Fibroblast of pulmonary artery (primary cell): ENCODE results near the gene EPHB3.
A peak's percentile ranks its signal among the peaks of the same experiment; 100 is the strongest.

Source experiments
- DNase-seq: peaks from one replicate; pipeline ENCODE4 v3.0.0-alpha.2; 2010; ENCODE audit warnings: low read depth
- H3K4me3 ChIP-seq: replicated peaks from 2 replicates; pipeline ENCODE4 v1.5.1; 2011; ENCODE audit warnings: low read depth, mild to moderate bottlenecking, control low read depth, low read length, moderate library complexity
- TF ChIP-seq, protein P1 (sequence below): IDR thresholded peaks from 2 replicates; pipeline ENCODE4 v1.5.1; 2011; ENCODE audit warnings: mild to moderate bottlenecking, control low read depth, low read length, inconsistent platforms; ENCODE audit errors: missing control alignments

Gene EPHB3

DNA sequence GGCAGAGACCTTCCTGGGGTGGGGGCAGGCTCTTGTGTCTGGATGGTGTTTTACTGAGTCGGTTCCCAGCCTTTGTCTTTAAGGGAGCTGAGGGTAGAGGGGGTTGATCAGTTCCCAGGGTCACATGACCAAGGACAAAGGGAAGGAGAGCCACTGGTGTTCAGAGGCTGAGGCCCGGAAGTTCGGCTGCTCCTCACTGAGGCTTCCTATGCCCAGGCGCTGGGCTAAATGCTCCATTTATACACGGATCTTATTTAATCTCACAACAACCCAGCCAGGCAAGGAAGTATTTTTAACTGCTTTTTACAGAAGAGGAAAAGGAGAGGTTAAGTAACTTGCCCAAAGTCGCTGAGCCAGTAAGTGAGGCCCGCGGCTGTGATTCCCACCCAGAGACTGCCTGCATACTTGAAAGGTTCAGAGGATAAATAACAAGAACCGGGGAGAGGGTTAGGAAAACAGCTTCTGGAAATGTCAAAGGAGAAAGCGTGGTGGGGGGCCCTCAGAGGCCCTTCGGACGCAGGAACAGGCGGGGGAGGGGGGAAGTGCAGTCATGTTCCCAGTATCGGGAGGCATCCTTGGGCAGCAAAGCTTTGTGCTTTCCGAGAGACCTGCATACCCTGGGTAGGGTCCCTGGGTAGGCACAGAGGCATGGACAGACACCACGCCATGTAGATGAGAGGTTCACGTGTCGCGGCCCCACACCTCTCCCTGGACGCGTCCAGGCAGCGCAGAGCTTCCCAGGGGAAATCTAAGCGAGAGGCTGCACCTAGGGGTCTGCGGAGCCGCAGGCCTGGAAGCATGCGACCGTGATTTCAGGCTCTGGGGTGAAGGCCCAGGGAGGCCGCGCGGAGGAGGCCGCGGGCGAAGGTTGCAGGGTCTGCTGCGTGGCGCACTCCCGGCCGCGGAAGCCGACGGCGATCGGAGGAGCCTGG, 21.3 kb downstream of the EPHB3 start:
- H3K4me3 ChIP-seq, result peak overlapping the region; percentile 22
- peak; percentile 28 for DNase-seq
- TF ChIP-seq, protein P1, sequence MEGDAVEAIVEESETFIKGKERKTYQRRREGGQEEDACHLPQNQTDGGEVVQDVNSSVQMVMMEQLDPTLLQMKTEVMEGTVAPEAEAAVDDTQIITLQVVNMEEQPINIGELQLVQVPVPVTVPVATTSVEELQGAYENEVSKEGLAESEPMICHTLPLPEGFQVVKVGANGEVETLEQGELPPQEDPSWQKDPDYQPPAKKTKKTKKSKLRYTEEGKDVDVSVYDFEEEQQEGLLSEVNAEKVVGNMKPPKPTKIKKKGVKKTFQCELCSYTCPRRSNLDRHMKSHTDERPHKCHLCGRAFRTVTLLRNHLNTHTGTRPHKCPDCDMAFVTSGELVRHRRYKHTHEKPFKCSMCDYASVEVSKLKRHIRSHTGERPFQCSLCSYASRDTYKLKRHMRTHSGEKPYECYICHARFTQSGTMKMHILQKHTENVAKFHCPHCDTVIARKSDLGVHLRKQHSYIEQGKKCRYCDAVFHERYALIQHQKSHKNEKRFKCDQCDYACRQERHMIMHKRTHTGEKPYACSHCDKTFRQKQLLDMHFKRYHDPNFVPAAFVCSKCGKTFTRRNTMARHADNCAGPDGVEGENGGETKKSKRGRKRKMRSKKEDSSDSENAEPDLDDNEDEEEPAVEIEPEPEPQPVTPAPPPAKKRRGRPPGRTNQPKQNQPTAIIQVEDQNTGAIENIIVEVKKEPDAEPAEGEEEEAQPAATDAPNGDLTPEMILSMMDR, result no peak

DNA sequence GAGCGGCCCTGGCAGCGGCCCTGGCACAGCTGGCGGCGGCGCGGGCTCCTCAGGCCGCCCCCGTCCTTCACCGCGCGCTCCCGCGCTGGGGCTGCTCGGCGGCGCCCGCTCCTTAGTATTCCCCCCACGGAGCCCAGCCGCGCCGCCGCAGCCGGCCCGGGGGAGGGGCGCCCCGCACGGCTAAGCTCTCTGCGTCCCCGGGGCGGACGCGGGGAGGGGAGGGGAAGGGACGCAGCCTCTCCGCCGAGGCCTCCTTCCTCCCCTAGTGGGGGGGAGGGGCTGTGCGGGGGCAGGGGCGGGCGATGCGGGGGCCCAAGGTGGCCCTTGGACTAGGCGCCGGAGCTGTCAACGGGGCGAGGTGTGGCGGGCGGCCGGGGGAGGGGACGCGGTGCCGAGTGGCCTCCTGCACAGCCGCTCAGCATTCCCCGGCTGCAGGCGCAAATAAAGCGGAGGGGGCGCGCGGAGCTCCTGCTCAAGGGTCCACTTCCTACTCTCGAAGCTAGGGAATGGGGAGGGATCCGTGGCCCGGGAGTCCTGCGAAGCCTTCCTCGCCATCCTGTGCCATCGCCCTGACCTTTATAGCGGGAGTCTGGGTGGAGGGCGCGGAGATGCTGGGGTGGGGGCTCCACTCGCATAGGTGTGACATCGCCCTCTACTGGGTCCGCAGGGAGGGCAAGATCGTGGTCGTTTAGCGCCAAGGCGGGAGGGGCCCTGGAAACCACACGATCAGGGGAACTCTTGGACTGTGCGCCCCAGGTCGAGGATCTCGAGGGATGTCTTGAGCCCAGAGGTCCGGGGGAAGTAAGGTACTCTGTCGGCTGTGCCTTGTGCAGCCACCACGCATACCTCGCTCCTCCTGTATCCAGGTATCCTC, 22.2 kb downstream of the EPHB3 start:
- peak overlapping the region; percentile 22 for H3K4me3 ChIP-seq
- no peak for DNase-seq
- TF ChIP-seq, protein P1, result no peak

DNA sequence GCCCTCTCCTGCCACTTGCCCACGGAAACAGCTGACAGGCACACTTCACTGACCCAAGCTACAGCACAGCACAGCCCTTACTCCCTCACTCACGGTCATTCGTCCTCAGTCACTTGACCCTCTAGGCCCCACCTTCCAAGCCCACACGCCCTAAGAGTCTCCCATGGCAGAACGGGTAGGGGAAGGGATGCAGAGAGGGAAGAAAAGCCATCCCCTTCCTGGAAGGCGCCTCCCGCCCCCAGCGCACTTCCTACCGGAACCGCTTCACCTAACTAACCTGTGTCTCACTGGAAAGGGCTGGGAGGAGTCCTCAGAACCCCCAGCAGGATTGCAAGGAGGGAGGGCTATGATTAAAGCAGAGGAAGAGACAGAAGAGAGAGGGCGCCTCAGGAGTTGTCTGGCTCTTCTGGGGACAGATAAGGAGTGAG, 22.9 kb downstream of the EPHB3 start:
- no peak overlapping the region for H3K4me3 ChIP-seq
- TF ChIP-seq, protein P1, result no peak

DNA sequence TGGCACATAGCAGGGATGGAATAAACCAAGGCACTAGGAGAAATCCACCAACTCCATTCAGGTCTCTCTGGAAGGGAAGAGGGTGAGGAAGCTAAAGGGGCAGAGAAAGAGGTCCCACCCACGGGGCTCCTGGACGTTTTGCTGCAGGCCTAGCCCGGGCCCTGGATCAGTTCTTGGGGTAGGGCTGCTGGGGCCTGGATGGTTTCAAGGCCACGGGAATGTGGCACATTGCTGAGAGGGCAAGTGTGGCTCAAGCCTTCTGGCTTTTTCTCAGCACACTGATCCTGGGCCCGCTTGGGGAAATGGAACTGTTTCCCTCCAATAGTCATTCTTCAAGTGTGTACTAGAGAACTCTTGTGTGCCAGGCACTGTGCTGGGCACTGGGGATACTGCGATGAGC, 24.0 kb downstream of the EPHB3 start:
- TF ChIP-seq, protein P1, result no peak
- H3K4me3 ChIP-seq, result no peak overlapping the region
- DNase-seq, result no peak

More for the DNA sequence above, 22.9 kb downstream of the EPHB3 start:
- DNase-seq, result no peak

DNA sequence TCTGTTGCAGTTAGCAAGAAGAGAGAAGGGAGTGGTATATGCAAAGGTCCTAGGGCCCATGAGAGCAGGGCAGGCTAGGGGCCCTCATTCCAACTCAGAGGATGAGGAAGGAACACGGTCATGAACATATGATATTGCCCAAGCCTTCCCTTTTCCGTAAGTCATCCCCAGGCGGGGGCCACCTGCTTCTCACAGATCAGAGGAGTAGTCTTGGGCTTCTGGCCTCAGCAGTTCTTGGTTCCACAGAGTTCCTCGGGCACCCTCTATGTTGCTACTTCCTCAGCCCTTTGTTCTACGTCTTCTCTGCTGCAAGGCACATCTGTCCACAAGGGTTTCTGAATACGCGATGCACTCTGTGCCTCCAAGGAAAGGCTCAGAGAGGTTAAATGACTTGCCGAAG, 25.3 kb downstream of the EPHB3 start:
- H3K4me3 ChIP-seq, result no peak overlapping the region

DNA sequence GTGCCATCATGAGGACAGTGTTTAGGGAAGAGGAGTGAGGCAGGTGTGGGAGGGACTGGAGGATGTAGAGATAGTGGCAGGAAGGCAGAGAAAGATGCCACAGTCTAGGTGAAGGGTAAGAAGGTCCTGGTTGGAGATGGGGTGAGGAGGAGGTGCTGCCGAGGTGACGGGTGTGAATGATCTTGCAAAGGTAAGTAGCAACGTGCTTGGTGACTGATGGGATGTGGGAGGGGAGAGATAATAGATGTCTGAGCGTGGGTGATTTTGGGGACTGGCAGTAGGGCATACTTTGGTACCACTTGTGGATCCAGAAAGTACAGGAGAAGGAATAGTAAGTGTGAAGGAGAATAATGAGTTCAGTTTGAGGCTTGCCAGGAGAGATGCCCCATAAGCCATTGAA, 27.2 kb downstream of the EPHB3 start:
- H3K4me3 ChIP-seq, result no peak overlapping the region
- DNase-seq, result no peak
- TF ChIP-seq, protein P1, result no peak

More for the DNA sequence above, 25.3 kb downstream of the EPHB3 start:
- TF ChIP-seq, protein P1, result no peak
- no peak for DNase-seq
